Measurements from ENCODE around the gene FKBP8.
"Not testable (repeated sequence)": the region's sequence is repeated elsewhere in the genome, so short reads cannot be mapped to it uniquely, and the experiment has no call there.

The FKBP8 gene

DNA sequence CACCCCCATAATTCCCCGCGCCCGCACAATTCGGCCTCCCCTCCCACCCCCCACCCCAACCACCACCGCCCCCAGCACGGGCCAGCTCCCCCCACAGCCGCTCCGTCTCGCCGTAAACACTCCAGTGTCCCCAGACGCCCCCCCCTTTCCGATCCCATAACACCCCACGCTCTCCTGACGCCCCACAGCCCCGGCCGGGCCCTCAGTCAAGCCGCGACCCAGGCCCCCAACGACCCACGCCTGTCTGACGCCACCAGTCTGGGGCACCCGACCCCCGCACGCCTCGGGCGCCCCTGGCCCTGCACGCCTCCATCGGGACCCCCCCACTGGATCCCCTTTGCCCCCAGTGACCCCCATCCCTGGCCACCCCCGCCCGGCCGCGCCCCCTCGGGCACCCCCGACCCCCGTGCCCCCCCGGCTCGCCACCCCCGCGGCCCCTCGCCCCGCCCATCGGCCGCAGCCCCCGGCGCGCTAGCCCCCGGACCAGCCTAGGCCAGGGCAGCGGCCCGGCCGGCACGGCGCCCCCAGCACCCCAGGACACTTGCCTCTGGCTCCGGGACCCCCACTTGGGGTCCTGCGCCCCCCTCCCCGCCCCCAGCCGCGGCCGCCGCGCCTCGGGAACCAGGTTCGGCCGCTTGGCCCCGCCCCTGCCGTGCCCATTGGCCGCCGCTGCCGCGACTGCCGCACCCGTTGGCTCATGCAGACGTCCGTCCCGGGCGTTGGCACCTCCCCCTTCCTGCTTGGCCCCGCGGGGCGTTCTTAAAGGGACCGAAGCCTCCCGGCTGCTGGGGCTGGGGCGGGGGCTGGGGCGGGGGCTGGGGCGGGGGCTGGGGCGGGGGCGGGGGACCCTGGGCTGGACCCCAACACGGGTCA is at the start of gene FKBP8:
Gene FKBP8, minus strand, starts transcription at position 633 of the 873 bp plus-strand sequence. CDS start 1,603 bp downstream, outside the sequence.
- WGBS (ENCODE audit: insufficient coverage, insufficient read length) = no CpG with 5 or more reads among the region's 86 CpGs
- H3K4me3 ChIP-seq (ENCODE audit: low read length) = peak within 1 kb of the TSS; percentile 96; the same call in 1 of the 2 replicates
- peak; percentile 82 for DNase-seq (ENCODE audit: low read depth, low spot score)

DNA sequence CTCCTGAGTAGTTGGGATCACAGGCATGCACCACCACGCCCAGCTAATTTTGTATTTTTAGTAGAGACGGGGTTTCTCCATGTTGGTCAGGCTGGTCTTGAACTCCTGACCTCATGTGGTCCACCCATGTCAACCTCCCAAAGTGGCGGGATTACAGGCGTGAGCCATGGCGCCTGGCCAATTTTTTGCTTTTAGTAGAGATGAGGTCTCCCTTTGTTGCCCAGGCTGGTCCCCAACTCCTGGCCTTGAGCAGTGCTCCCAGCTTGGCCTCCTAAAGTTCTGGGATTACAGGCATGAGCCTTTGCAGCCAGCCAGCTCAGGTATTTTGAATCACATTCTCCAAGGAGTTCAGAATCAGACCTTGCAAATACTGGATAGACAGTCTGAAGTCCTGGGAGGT is 49.4 kb upstream of the FKBP8 start:
- not testable (repeated sequence) for H3K27ac ChIP-seq (ENCODE audit: low read length); H3K9me3 ChIP-seq (ENCODE audit: control insufficient read depth, insufficient read depth, low read length); H3K4me3 ChIP-seq (ENCODE audit: low read length); DNase-seq (ENCODE audit: low read depth, low spot score); H3K27me3 ChIP-seq (ENCODE audit: control insufficient read depth, insufficient read depth, low read length); H3K36me3 ChIP-seq (ENCODE audit: control insufficient read depth, insufficient read depth, low read length)
- no CpG with 5 or more reads among the region's 5 CpGs for WGBS (ENCODE audit: insufficient coverage, insufficient read length)
- peaks cover 19% of the 10 kb centered on the region for H3K4me1 ChIP-seq (ENCODE audit: control insufficient read depth, insufficient read depth, low read length)

More for the DNA sequence above, at the start of gene FKBP8:
- no peaks in the 10 kb centered on the region for H3K9me3 ChIP-seq (ENCODE audit: control insufficient read depth, insufficient read depth, low read length)
- H3K27ac ChIP-seq (ENCODE audit: low read length) = no peak within 1 kb of the TSS
- peaks cover 17% of the 10 kb centered on the region for H3K36me3 ChIP-seq (ENCODE audit: control insufficient read depth, insufficient read depth, low read length)
- no peaks in the 10 kb centered on the region for H3K27me3 ChIP-seq (ENCODE audit: control insufficient read depth, insufficient read depth, low read length)
- peaks cover 2% of the 10 kb centered on the region for H3K4me1 ChIP-seq (ENCODE audit: control insufficient read depth, insufficient read depth, low read length)

DNA sequence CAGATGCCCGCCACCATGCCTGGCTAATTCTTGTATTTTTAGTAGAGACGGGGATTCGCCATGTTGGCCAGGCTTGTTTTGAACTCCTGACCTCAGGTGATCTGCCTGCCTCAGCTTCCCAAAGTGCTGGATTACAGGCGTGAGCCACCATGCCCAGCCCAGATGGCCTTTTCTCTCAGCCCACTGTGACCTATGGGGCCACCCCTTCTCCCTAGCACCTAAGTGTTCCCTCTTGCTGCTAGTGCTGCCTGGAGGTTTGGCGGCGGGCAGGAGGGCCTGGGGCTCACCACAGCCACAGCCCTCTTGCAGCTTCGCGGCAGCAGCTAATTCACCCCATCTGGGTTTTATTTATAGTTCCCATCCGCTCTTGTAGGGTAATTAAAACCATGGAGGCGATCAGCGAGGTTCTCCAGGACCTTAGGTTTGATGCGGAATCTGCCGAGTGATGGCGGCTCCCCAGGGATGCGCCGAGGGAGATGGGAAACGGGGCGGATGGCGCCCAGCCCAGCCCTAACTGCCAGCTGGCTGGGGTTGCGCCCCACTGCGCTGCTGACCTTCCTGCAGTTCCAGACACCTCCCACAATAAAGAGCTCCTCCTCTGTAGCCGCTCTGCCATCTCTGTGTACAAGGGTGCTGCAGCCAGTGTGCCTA is 48.5 kb upstream of the FKBP8 start:
- H3K27me3 ChIP-seq (ENCODE audit: control insufficient read depth, insufficient read depth, low read length) = no peaks in the 10 kb centered on the region
- whole genome bisulfite sequencing (ENCODE audit: insufficient coverage, insufficient read length) = no CpG with 5 or more reads among the region's 22 CpGs
- no peak overlapping the region for H3K27ac ChIP-seq (ENCODE audit: low read length)

DNA sequence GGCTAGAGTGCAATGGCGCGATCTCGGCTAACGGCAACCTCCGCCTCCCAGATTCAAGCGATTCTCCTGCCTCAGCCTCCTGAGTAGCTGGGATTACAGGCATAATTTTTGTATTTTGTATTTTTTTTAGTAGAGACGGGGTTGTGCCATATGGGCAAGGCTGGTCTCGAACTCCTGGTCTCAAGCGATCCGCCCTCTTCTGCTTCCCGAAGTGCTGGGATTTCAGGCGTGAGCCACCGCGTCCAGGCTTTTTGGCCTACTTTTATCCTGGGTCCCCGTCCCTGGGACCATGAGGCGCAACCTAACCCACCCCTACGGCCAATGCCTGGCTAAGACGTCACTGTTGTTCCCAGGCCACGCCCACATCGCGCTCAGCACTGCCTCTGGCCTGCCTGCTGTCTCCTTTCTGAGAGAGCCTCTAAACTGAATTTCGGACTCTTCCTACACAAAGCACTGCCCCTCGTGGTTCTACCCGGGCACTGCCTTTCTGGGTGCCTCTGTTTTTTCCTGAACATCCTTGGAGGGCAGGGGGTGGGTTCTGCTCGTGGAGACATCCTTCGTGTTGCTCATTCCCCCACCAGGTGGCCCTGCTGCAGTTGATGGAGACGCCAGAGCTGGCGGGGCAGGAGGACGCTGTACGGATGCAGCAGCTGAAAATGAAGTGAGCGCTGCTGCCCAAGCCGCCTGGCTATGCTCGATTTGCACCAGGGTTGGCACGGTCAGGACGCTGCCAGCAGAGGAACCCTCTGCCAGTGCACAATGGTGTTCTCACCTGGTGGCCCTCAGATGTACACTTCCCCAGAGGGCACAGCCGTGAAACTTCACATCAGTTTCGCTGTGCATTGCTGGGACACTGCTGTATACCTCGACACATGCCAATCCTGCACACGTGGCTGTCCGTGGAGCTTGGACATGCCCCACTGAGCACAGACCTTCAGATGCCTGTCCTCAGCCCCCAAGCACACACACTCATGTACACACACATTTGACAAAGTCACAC is 47.2 kb upstream of the FKBP8 start:
- WGBS (ENCODE audit: insufficient coverage, insufficient read length) = no CpG with 5 or more reads among the region's 40 CpGs
- Histone ChIP-seq H3K36me3 (ENCODE audit: control insufficient read depth, insufficient read depth, low read length) (0 out of 2 replicates have a peak, but pooled peaks cover 3% of the 10 kb centered on the region), H3K27me3 (ENCODE audit: control insufficient read depth, insufficient read depth, low read length) (no peaks in the 10 kb centered on the region), H3K27ac (ENCODE audit: low read length) (no peak overlapping the region), H3K4me3 (ENCODE audit: low read length) (peak overlapping the region; percentile 15; the same call in 1 of the 2 replicates), H3K4me1 (ENCODE audit: control insufficient read depth, insufficient read depth, low read length) (peaks cover 13% of the 10 kb centered on the region), H3K9me3 (ENCODE audit: control insufficient read depth, insufficient read depth, low read length) (no peaks in the 10 kb centered on the region)
- peak; percentile 99 for DNase-seq (ENCODE audit: low read depth, low spot score)

More for the DNA sequence above, 48.5 kb upstream of the FKBP8 start:
- Histone ChIP-seq H3K36me3 (ENCODE audit: control insufficient read depth, insufficient read depth, low read length) (0 out of 2 replicates have a peak, but pooled peaks cover 3% of the 10 kb centered on the region), H3K4me3 (ENCODE audit: low read length) (no peak overlapping the region), H3K9me3 (ENCODE audit: control insufficient read depth, insufficient read depth, low read length) (no peaks in the 10 kb centered on the region), H3K4me1 (ENCODE audit: control insufficient read depth, insufficient read depth, low read length) (peaks cover 18% of the 10 kb centered on the region)
- DNase-seq (ENCODE audit: low read depth, low spot score) = no peak

DNA sequence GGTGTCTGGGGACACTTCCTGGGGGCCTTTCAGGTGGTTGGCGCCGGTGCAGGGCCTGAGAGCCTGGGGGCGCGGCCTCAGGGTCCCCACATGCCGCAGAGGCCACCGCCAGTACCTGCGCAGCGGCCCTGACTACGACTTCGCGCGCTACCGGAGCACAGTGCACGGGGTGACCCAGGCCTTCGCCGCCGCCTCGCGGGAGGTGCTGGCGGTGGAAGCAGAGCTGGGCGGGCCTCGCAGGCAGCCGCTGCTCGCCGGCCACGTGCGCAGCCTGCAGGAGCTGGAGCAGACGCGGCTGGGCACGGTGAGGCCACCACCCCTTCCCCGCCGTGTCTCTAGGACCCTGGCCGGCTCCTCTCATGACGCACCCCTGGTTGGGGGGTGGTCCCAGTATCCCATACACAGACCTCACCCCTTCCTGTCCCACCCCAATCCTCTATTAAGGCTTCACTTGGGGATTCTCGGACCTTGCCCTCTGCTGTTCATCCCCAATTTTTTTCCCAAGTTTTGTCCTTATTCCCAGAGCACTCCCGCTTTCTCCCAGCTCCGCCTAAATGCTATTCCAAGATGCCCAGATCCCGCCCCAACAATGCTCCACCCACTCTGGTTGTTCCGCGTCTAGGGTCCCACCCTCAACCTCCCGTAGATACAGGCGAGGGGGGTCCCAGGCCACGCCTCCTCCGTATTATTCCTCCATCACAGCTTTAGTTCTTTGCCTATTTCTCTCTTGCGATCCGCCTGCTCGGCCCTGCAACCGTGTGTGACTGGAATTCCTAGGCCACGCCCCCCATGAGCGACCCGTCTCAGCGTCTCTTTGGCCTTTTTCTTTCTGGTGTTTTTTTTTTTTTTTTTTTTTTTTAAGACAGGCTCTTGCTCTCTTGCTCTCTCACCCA is 46.3 kb upstream of the FKBP8 start:
- peaks cover 7% of the 10 kb centered on the region; the same call in 1 of the 2 replicates for H3K4me1 ChIP-seq (ENCODE audit: control insufficient read depth, insufficient read depth, low read length)
- H3K4me3 ChIP-seq (ENCODE audit: low read length) = peak overlapping the region; percentile 81; the same call in 1 of the 2 replicates
- WGBS (ENCODE audit: insufficient coverage, insufficient read length) = no CpG with 5 or more reads among the region's 52 CpGs
- H3K9me3 ChIP-seq (ENCODE audit: control insufficient read depth, insufficient read depth, low read length) = no peaks in the 10 kb centered on the region
- DNase-seq (ENCODE audit: low read depth, low spot score) = no peak
- no peaks in the 10 kb centered on the region for H3K27me3 ChIP-seq (ENCODE audit: control insufficient read depth, insufficient read depth, low read length)
- 0 out of 2 replicates have a peak, but pooled peaks cover 3% of the 10 kb centered on the region for H3K36me3 ChIP-seq (ENCODE audit: control insufficient read depth, insufficient read depth, low read length)
- H3K27ac ChIP-seq (ENCODE audit: low read length) = no peak overlapping the region

DNA sequence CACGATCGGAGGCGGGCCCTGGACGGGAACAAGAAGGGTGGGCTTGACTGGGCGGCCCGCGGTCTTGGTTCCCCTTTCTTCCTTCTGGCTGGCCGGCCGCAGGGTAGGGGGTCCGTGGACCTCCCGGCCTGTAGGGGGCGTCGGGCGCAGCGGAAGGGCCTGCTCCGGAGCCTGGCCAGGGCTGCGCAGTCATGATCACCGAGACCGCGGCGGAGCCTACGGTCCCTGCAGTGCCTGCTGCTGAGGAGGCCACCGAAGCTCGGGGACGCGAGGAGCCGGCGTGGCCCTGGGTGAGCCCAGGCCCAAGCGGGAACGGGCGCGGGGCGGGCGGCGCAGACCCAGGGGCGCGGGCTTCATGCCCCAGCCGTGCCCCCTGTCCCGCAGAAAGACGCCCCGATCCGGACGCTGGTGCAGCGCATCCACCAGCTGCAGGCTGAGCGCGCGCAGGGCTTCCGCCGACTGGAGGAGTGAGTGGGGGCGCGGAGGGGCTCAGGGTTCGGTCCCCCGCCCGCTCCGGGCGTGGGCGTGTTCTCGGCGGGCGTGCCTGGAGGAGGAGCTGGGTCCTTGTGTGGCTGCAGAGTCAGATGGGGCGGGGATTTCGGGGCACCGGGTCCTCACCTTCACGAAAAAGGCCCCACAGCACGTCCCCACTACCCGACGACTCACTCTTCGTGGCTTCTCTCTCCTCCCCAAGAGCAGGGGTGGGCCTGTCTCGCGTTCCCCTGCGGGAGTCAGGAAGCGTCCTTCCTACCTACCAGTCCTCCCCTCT is 45.4 kb upstream of the FKBP8 start, which contains the start of gene REX1BD:
Gene REX1BD, plus strand, starts transcription at position 188 of the 769 bp plus-strand sequence. Its CDS starts 4 bp downstream, at position 192.
- DNase-seq (ENCODE audit: low read depth, low spot score) = no peak
- H3K4me1 ChIP-seq (ENCODE audit: control insufficient read depth, insufficient read depth, low read length) = peaks cover 7% of the 10 kb centered on the region; the same call in 1 of the 2 replicates
- no CpG with 5 or more reads among the region's 72 CpGs for WGBS (ENCODE audit: insufficient coverage, insufficient read length)
- H3K27me3 ChIP-seq (ENCODE audit: control insufficient read depth, insufficient read depth, low read length) = no peaks in the 10 kb centered on the region
- H3K9me3 ChIP-seq (ENCODE audit: control insufficient read depth, insufficient read depth, low read length) = no peaks in the 10 kb centered on the region
- peak within 1 kb of the TSS; percentile 81 for H3K4me3 ChIP-seq (ENCODE audit: low read length)
- H3K36me3 ChIP-seq (ENCODE audit: control insufficient read depth, insufficient read depth, low read length) = 0 out of 2 replicates have a peak, but pooled peaks cover 3% of the 10 kb centered on the region
- no peak within 1 kb of the TSS for H3K27ac ChIP-seq (ENCODE audit: low read length)

DNA sequence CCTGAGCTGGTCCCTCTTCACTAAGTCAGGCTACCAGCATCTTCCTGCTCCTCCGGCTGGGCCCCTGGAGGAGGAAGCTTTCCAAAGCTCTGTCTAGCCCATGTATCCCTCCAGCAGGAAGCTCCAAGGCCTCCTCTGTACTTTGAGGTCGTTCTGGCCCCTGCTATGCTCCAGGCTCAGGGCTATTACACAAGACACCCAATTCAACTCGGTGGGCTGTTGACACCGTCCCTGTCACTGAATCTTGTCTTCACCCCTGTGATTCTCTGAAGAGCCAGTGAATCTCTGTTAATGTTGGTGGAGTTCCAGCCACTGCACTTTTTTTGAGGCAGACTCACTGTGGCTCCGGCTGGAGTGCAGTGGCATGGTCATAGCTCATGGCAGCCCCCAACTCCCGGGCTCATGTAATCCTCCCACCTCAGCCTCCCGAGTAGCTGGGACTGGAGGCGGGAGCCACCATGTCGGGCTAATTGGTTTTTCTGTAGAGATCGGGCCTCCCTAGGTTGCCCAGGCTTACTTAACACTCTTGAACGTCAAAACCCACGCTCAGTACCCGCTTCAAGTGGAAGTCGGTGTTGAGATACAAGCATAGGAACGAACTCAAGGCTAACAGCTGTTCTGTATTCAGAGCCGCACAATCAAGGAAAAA is 44.7 kb upstream of the FKBP8 start:
- Histone ChIP-seq H3K27me3 (ENCODE audit: control insufficient read depth, insufficient read depth, low read length) (no peaks in the 10 kb centered on the region), H3K27ac (ENCODE audit: low read length) (no peak overlapping the region), H3K4me1 (ENCODE audit: control insufficient read depth, insufficient read depth, low read length) (peaks cover 4% of the 10 kb centered on the region; the same call in 1 of the 2 replicates), H3K9me3 (ENCODE audit: control insufficient read depth, insufficient read depth, low read length) (no peaks in the 10 kb centered on the region), H3K36me3 (ENCODE audit: control insufficient read depth, insufficient read depth, low read length) (0 out of 2 replicates have a peak, but pooled peaks cover 3% of the 10 kb centered on the region), H3K4me3 (ENCODE audit: low read length) (peak overlapping the region; percentile 81; the same call in 1 of the 2 replicates)
- no peak for DNase-seq (ENCODE audit: low read depth, low spot score)
- WGBS (ENCODE audit: insufficient coverage, insufficient read length) = no CpG with 5 or more reads among the region's 16 CpGs

DNA sequence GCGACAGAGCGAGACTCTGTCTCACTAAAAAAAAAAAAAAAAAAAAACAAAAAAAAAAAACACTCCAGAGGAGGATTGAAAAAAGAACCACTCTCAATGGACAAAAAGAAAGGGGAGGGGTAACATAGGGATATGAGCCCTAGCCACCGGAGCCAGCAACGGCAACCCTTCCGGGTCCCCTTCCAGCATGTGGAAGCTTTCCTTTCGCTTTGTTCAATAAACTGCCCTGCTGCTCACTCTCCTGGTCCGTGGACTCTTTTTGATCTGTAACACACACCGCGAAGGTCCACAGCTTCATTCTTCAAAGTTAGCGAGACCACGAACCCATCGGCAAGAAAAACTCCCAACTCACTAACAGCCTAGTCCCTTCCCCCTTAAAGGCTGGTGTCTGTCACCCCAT is 44.2 kb upstream of the FKBP8 start:
- no peaks in the 10 kb centered on the region for H3K27me3 ChIP-seq (ENCODE audit: control insufficient read depth, insufficient read depth, low read length)
- no CpG with 5 or more reads among the region's 12 CpGs for WGBS (ENCODE audit: insufficient coverage, insufficient read length)
- H3K9me3 ChIP-seq (ENCODE audit: control insufficient read depth, insufficient read depth, low read length) = no peaks in the 10 kb centered on the region
- peaks cover 4% of the 10 kb centered on the region; the same call in 1 of the 2 replicates for H3K4me1 ChIP-seq (ENCODE audit: control insufficient read depth, insufficient read depth, low read length)
- DNase-seq (ENCODE audit: low read depth, low spot score) = no peak
- H3K4me3 ChIP-seq (ENCODE audit: low read length) = no peak overlapping the region
- 0 out of 2 replicates have a peak, but pooled peaks cover 3% of the 10 kb centered on the region for H3K36me3 ChIP-seq (ENCODE audit: control insufficient read depth, insufficient read depth, low read length)
- H3K27ac ChIP-seq (ENCODE audit: low read length) = no peak overlapping the region

All from iPS DF 6.9 (cell line).